ENCODE data around the gene OR2V2.

- TF ChIP-seq CTCF (IDR thresholded peaks at IDR 0.05; ENCODE audit: poor library complexity, severe bottlenecking) (no peak), RAD21 (conservative IDR thresholded peaks at IDR 0.05) (no peak)
These were observed 24.4 kb downstream of the OR2V2 start for GRCh38 chr5:181171782-181172181.
